Breast epithelium (tissue), 4 donors: Measurements from ENCODE around the gene NUP210. TPM values are rescaled to one million over a fixed set of nuclear protein-coding genes. Genes with fewer than 3 reads are reported as not detected.

Source experiments
- DNase-seq, 2 donors: peaks; one replicate each; pipeline ENCODE4 v3.0.0-alpha.2; 2019; ENCODE audit warnings: low spot score in 2 of 2
- H3K27ac ChIP-seq, 2 donors: fragments of 200-600 bp; sonication (generic) in 1 of 2; one replicate each; pipeline ENCODE4 v1.5.1; 2016 to 2019; ENCODE audit warnings: mild to moderate bottlenecking in 1 of 2
- H3K27me3 ChIP-seq, 2 donors: fragments of 200-600 bp; sonication (generic) in 1 of 2; one replicate each; pipeline versions ENCODE4 v1.5.1 to v1.6.0; 2017 to 2019; ENCODE audit warnings: control low read depth in 1 of 2, mild to moderate bottlenecking in 1 of 2
- H3K36me3 ChIP-seq: fragments of 200-600 bp; one replicate; pipeline ENCODE4 v1.5.1; 2019
- H3K4me1 ChIP-seq, 2 donors: fragments of 200-600 bp; sonication (generic); one replicate each; pipeline ENCODE4 v1.5.1; 2016 to 2019; ENCODE audit warnings: control low read depth in 1 of 2
- H3K4me3 ChIP-seq, 3 donors: fragments of 200-600 bp; sonication (generic); 1 replicate in 2 of 3; 2 replicates in 1 of 3; pipeline ENCODE4 v1.5.1; 2016 to 2019; ENCODE audit warnings: mild to moderate bottlenecking in 3 of 3, moderate library complexity in 2 of 3
- H3K9me3 ChIP-seq, 2 donors: fragments of 200-600 bp; sonication (generic) in 1 of 2; one replicate each; pipeline ENCODE4 v1.5.1; 2016 to 2019; ENCODE audit warnings: control low read depth in 1 of 2
- POLR2A ChIP-seq: fragments of 450-650 bp; IDR thresholded peaks from one replicate; pipeline ENCODE4 v1.6.1; 2016; ENCODE audit warnings: antibody characterized with exemption, mild to moderate bottlenecking, moderate library complexity
- POLR2AphosphoS5 ChIP-seq, 3 donors: sonication (generic); formaldehyde crosslinking; IDR thresholded peaks; one replicate each; pipeline ENCODE4 v1.6.1; 2017; ENCODE audit warnings: antibody characterized with exemption in 3 of 3
- intact Hi-C: fragments of 100-400 bp; cut with DNase I; formaldehyde crosslinking; loops from one replicate; pipeline ENCODE4 v1.15.1; 2023; ENCODE audit warnings: low total_unique reads
- total RNA-seq, 3 donors: library from RNA; depleted of rRNA; stranded (reverse); fragments of >200 nt; gene quantifications; one replicate each; pipeline ENCODE4 v1.1.0, GENCODE V29; 2016
- TF ChIP-seq, protein P1 (sequence below), 3 donors: fragments of 450-650 bp; IDR thresholded peaks; one replicate each; pipeline ENCODE4 v1.5.1; 2016 to 2017; ENCODE audit warnings: antibody characterized with exemption in 3 of 3, mild to moderate bottlenecking in 3 of 3, moderate library complexity in 3 of 3

NUP210 gene
- total RNA-seq, 3 donors from 2014 or later = 2.2 to 15.2 (median 14.7) TPM

DNA sequence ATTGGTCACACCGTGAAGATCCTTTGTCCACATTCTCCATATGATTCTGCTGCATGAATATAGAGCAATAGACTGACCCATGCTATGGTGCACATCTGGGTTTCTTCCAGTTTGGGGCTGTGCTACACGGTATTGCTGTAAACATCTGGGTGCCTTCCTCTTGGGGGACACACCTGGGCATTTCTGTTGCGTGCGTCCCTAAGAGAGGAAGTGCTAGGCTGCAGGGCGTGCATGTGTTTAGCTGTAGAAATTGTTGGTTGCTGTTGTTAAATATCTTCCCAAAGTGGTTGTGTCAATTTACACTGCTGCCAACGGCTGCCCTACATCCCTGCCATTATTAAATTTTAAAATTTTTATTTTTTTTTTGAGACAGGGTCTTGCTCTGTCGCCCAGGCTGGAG, 52.4 kb downstream of the NUP210 start:
- TF ChIP-seq POLR2A = no peak
- TF ChIP-seq, protein P1, sequence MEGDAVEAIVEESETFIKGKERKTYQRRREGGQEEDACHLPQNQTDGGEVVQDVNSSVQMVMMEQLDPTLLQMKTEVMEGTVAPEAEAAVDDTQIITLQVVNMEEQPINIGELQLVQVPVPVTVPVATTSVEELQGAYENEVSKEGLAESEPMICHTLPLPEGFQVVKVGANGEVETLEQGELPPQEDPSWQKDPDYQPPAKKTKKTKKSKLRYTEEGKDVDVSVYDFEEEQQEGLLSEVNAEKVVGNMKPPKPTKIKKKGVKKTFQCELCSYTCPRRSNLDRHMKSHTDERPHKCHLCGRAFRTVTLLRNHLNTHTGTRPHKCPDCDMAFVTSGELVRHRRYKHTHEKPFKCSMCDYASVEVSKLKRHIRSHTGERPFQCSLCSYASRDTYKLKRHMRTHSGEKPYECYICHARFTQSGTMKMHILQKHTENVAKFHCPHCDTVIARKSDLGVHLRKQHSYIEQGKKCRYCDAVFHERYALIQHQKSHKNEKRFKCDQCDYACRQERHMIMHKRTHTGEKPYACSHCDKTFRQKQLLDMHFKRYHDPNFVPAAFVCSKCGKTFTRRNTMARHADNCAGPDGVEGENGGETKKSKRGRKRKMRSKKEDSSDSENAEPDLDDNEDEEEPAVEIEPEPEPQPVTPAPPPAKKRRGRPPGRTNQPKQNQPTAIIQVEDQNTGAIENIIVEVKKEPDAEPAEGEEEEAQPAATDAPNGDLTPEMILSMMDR (IDR thresholded peaks at IDR 0.05) = no peak
- no peak for TF ChIP-seq POLR2AphosphoS5 (IDR thresholded peaks at IDR 0.05)
- intact Hi-C loops = no loop called here

DNA sequence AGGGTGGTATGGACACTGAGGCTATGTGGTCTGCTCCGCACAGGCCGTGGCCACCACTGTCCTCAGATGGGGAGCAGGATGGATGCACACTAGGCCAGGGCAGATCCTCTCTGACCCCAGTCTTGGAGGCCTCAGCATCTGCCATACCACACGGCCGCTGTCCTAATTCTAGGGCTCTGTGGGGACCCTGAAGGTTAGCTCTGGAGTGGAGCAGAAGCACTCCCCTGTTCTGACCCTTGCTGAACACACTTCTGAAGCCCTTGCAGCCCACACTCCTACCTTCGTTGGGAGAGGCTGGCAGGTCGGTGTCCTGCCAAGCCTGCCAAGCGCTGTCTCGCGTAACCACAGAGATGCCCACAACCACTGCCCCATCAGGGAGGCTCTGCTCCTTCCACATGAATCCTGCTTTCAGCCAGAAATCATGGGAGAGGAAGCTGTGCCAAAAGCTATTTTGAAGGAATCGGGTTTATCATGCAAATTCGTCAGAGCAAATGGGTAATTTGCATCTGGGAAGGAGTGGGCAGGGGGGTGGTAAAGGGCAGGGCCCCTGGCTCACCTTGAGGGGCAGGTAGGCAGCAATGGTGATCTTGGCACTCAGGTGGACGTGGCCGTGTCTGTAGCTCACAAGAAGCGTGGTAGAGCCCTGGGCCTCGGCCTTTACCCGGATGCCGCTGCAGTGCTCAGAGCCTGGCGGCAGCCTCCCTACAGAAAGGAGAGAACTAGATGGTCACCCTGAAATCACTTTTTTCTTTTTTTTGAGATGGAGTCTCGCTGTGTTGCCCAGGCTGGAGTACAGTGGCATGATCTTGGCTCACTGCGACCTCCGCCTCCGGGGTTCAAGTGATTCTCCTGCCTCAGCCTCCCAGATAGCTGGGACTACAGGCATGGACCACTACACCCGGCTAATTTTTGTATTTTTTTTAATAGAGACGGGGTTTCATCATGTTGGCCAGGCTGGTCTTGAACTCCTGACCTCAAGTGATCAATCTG, 54.4 kb downstream of the NUP210 start:
- TF ChIP-seq POLR2AphosphoS5 (IDR thresholded peaks at IDR 0.05) (no peak), POLR2A (no peak)
- TF ChIP-seq, protein P1 (IDR thresholded peaks at IDR 0.05) = no peak
- H3K36me3 ChIP-seq = no peaks in the 10 kb centered on the region
- intact Hi-C loops = no loop called here

More for the DNA sequence above, 52.4 kb downstream of the NUP210 start:
- no peak overlapping the region for H3K27ac ChIP-seq
- H3K9me3 ChIP-seq = no peaks in the 10 kb centered on the region
- DNase-seq = no peak
- H3K27me3 ChIP-seq = no peaks in the 10 kb centered on the region
- H3K36me3 ChIP-seq = no peaks in the 10 kb centered on the region
- H3K4me1 ChIP-seq = no peaks in the 10 kb centered on the region
- no peak overlapping the region for H3K4me3 ChIP-seq

DNA sequence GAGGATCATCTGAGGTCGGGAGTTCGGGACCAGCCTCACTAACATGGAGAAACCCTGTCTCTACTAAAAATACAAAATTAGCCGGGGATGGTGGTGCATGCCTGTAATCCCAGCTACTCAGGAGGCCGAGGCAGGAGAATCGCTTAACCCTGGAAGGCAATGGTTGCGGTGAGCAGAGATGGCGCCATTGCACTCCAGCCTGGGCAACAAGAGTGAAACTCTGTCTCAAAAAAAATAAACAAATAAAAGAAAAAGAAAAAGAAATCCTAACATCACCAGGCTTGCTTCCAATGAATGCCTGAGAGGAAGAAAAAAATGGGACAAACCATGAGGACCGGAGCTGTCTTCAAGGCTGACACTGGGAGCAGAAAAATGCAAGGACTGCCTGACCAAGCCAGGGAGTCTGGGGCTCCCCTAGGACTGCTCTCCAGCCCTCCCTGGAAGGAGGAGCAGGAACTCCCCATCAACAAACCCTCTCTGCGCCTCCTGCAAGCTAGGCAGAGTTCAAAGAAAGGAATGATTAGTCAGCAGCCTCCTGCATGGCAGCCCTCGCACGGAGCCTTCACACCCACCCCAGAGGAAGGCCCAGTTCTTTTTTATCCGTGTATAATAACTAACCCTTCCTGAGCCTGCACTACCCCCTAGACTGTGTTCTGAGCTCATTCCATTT, 55.4 kb downstream of the NUP210 start:
- H3K4me1 ChIP-seq = no peaks in the 10 kb centered on the region
- H3K27ac ChIP-seq = no peak overlapping the region
- no peak for DNase-seq
- no peaks in the 10 kb centered on the region for H3K9me3 ChIP-seq
- H3K4me3 ChIP-seq = no peak overlapping the region
- no peak for TF ChIP-seq POLR2AphosphoS5 (IDR thresholded peaks at IDR 0.05)
- TF ChIP-seq, protein P1 (IDR thresholded peaks at IDR 0.05) = no peak
- TF ChIP-seq POLR2A = no peak
- intact Hi-C loops = no loop called here
- no peaks in the 10 kb centered on the region for H3K36me3 ChIP-seq
- no peaks in the 10 kb centered on the region for H3K27me3 ChIP-seq

More for the DNA sequence above, 54.4 kb downstream of the NUP210 start:
- Histone ChIP-seq H3K9me3 (no peaks in the 10 kb centered on the region), H3K27me3 (no peaks in the 10 kb centered on the region), H3K4me3 (no peak overlapping the region), H3K27ac (no peak overlapping the region), H3K4me1 (no peaks in the 10 kb centered on the region)
- DNase-seq = no peak

DNA sequence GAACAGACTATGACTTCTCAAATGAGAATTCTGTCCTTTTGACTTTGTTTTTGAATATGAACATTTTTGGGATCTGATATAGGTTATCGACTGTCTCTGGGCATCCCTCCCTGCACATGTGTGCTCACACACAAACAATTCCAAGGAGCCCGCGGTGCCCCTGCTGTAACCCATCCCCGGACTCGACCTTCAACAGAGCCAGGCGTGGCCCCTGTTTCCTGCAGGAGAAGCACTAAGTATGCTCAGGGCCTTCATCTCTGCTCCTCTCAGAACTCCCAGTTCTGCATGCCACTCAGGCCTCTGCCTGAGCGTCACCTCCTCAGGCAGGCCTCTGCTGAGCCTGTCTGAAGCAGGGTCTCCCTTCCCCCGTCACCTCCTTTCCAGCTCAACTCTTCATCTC, 57.6 kb downstream of the NUP210 start:
- Histone ChIP-seq H3K27ac (no peak overlapping the region), H3K27me3 (no peaks in the 10 kb centered on the region), H3K4me1 (no peaks in the 10 kb centered on the region), H3K9me3 (no peaks in the 10 kb centered on the region), H3K36me3 (no peaks in the 10 kb centered on the region), H3K4me3 (no peak overlapping the region)
- intact Hi-C loops = no loop called here
- DNase-seq = no peak
- no peak for TF ChIP-seq POLR2A

DNA sequence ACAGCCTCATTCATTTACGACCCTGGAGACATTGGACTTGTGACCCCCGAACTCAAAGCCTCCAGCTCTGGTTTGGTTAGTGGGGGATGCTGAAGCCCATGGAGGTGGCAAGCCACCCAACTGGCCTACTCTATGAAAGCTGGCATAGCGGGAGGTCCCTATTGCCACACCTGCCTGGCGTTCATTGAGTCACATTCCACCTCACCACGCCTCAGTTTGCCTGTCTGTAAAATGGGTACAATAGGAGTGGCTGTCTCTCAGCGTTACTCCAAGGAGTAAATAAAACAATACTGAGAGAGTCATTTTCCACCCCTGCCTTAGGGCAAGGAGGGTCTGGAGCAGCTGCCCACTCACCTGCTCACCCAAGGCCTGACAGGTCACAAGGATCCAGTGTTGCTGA, 60.2 kb downstream of the NUP210 start:
- Histone ChIP-seq H3K4me3 (no peak overlapping the region), H3K27me3 (no peaks in the 10 kb centered on the region), H3K9me3 (no peaks in the 10 kb centered on the region), H3K4me1 (no peaks in the 10 kb centered on the region), H3K36me3 (no peaks in the 10 kb centered on the region), H3K27ac (no peak overlapping the region)
- TF ChIP-seq, protein P1 (IDR thresholded peaks at IDR 0.05) = no peak
- TF ChIP-seq POLR2AphosphoS5 (IDR thresholded peaks at IDR 0.05) (no peak), POLR2A (no peak)
- DNase-seq = no peak
- intact Hi-C loops = no loop called here
